Measurements from ENCODE around the gene VWA3A.

The VWA3A gene

GRCh38 chr16:22206013-22206841, 113.9 kb downstream of the VWA3A start, which contains the start of gene EEF2K:
Gene EEF2K (plus strand): TSS chr16:22206278. CDS start chr16:22225730, 19,452 bp downstream.
- DNase-seq = peak; percentile 98

Measured in hematopoietic multipotent progenitor cell treated with erythropoietin and hydrocortisone succinate and interleukin-3 and kit ligand, for 4 days (in vitro differentiated cells).